ENCODE data around the gene TAF3. TPM values are rescaled to one million over a fixed set of nuclear protein-coding genes. Genes with fewer than 3 reads are reported as not detected.

The TAF3 gene
- polyA plus RNA-seq, 3 donors = 1.6 to 3.9 (median 3.4) TPM

DNA sequence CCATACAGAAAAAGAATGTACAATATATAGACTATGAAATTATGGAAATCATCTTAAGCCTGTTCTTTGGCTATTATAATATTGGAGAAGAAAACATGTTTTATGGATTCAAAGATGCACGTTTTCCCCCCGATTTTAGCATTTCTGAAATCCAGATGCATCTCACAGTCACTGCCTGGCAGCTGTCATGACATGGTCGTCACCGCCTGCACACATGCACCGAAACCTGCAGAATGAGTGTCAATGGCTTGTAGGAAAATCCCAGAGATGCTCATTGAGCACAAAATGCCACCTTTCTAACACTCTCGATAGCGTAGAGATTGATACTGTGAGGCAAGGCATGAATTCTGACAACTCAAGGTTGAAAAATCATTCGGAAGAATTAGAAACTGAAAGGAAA is 115.5 kb downstream of the TAF3 start:
- Mint-ChIP-seq H3K36me3 (peaks cover under 1 to 10% of the 10 kb centered on the region in 2 donors), H3K9me3 (peaks cover 4 to 17% (median 9%) of the 10 kb centered on the region in 7 donors), H3K4me3 (no peak overlapping the region), H3K27ac (no peak overlapping the region), H3K27me3 (ENCODE audit: low read depth in 3 of 3) (no peaks in the 10 kb centered on the region), H3K4me1 (no peaks in the 10 kb centered on the region)
- no peaks in the 10 kb centered on the region for H3K79me2 ChIP-seq (ENCODE audit: insufficient read depth, low read length)
- no peak overlapping the region for H3K4me2 ChIP-seq (replicated peaks; ENCODE audit: extremely low read depth, low read length, poor library complexity, severe bottlenecking)
- H3K4me3 ChIP-seq (replicated peaks in 1 of 3; ENCODE audit: low read depth in 2 of 3, low read length in 3 of 3) = no peak overlapping the region
- H3K27ac ChIP-seq (ENCODE audit: low read depth in 1 of 2, low read length in 2 of 2) = no peak overlapping the region
- H4K20me1 ChIP-seq (ENCODE audit: insufficient read depth, low read length) = peaks cover 5% of the 10 kb centered on the region
- H3K9ac ChIP-seq (ENCODE audit: insufficient read depth, low read length, poor library complexity, severe bottlenecking) = no peak overlapping the region
- no peaks in the 10 kb centered on the region for H3K4me1 ChIP-seq (ENCODE audit: control insufficient read depth in 1 of 2, insufficient read depth in 2 of 2, low read length in 2 of 2)
- TF ChIP-seq, protein P1, sequence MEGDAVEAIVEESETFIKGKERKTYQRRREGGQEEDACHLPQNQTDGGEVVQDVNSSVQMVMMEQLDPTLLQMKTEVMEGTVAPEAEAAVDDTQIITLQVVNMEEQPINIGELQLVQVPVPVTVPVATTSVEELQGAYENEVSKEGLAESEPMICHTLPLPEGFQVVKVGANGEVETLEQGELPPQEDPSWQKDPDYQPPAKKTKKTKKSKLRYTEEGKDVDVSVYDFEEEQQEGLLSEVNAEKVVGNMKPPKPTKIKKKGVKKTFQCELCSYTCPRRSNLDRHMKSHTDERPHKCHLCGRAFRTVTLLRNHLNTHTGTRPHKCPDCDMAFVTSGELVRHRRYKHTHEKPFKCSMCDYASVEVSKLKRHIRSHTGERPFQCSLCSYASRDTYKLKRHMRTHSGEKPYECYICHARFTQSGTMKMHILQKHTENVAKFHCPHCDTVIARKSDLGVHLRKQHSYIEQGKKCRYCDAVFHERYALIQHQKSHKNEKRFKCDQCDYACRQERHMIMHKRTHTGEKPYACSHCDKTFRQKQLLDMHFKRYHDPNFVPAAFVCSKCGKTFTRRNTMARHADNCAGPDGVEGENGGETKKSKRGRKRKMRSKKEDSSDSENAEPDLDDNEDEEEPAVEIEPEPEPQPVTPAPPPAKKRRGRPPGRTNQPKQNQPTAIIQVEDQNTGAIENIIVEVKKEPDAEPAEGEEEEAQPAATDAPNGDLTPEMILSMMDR (IDR thresholded peaks at IDR 0.05) = no peak
- intact Hi-C loops (cut with micrococcal nuclease) = no loop called here
- H3K9me3 ChIP-seq (replicated peaks in 1 of 2; ENCODE audit: control insufficient read depth in 1 of 2, insufficient read depth in 1 of 2, low read length in 2 of 2) = peaks cover 0 to 11% of the 10 kb centered on the region in 2 donors
- no peaks in the 10 kb centered on the region for H3K36me3 ChIP-seq (replicated peaks in 1 of 2; ENCODE audit: control insufficient read depth in 1 of 2, insufficient read depth in 2 of 2, low read length in 2 of 2)
- WGBS (ENCODE audit: insufficient coverage) = 100% methylated on average over 5 of the region's 8 CpGs
- DNase-seq = no peak
- H3K27me3 ChIP-seq (ENCODE audit: control insufficient read depth in 2 of 2, insufficient read depth in 2 of 2, low read length in 2 of 2) = no peaks in the 10 kb centered on the region
- no peak overlapping the region for H2AFZ ChIP-seq (ENCODE audit: insufficient read depth, low read depth, low read length, poor library complexity, severe bottlenecking)

DNA sequence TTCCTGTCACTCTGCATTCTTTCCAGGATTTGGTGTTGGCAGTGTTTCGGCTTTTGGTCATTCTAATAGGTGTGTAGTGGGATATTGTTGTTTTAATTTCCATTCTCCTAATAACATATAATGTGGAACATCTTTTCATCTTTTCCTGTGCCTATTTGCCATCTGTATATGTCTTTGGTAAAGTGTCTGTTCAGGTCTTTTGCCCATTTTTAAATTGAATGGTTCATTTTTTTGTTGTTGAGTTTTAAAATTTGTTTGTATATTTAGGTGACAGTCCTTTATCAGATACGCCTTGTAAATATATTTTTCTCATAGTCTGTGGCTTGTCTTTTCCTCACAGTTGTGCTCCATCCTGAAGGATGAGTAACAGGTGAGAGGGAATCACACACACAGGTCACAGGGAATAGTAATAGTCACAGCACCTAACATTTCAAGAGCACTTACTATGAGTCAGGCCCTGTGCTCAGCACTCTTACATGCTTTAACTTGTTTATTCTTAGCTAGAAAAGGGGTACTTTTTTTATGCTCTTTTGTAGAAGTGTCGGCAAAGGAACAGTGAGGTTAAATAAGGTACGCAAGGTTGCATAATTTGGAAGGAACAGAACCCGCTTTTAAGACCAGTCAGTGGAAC is 119.1 kb downstream of the TAF3 start:
- H3K9me3 Mint-ChIP-seq = peaks cover 4 to 17% (median 9%) of the 10 kb centered on the region in 7 donors
- H3K4me1 Mint-ChIP-seq = no peaks in the 10 kb centered on the region
- no peaks in the 10 kb centered on the region for H3K27me3 Mint-ChIP-seq (ENCODE audit: low read depth in 3 of 3)
- H3K27ac ChIP-seq (ENCODE audit: low read depth in 1 of 2, low read length in 2 of 2) = no peak overlapping the region
- no peaks in the 10 kb centered on the region for H3K27me3 ChIP-seq (ENCODE audit: control insufficient read depth in 2 of 2, insufficient read depth in 2 of 2, low read length in 2 of 2)
- peaks cover 6 to 8% of the 10 kb centered on the region in 2 donors for H3K36me3 Mint-ChIP-seq
- intact Hi-C loops (cut with micrococcal nuclease) = no loop called here
- no peaks in the 10 kb centered on the region for H3K79me2 ChIP-seq (ENCODE audit: insufficient read depth, low read length)
- H3K4me3 Mint-ChIP-seq = no peak overlapping the region
- DNase-seq = no peak
- H3K4me2 ChIP-seq (replicated peaks; ENCODE audit: extremely low read depth, low read length, poor library complexity, severe bottlenecking) = no peak overlapping the region
- peaks cover 0 to 11% of the 10 kb centered on the region in 2 donors for H3K9me3 ChIP-seq (replicated peaks in 1 of 2; ENCODE audit: control insufficient read depth in 1 of 2, insufficient read depth in 1 of 2, low read length in 2 of 2)
- 95% methylated on average over 3 of the region's 5 CpGs for WGBS (ENCODE audit: insufficient coverage)
- no peak overlapping the region for H3K4me3 ChIP-seq (replicated peaks in 1 of 3; ENCODE audit: low read depth in 2 of 3, low read length in 3 of 3)
- TF ChIP-seq, protein P1 (IDR thresholded peaks at IDR 0.05) = no peak
- H2AFZ ChIP-seq (ENCODE audit: insufficient read depth, low read depth, low read length, poor library complexity, severe bottlenecking) = no peak overlapping the region
- H3K9ac ChIP-seq (ENCODE audit: insufficient read depth, low read length, poor library complexity, severe bottlenecking) = no peak overlapping the region
- no peaks in the 10 kb centered on the region for H3K4me1 ChIP-seq (ENCODE audit: control insufficient read depth in 1 of 2, insufficient read depth in 2 of 2, low read length in 2 of 2)
- peaks cover 10% of the 10 kb centered on the region for H4K20me1 ChIP-seq (ENCODE audit: insufficient read depth, low read length)
- H3K36me3 ChIP-seq (replicated peaks in 1 of 2; ENCODE audit: control insufficient read depth in 1 of 2, insufficient read depth in 2 of 2, low read length in 2 of 2) = no peaks in the 10 kb centered on the region
- H3K27ac Mint-ChIP-seq = peak overlapping the region in 2 of 7 donors; percentile 24 to 51
